HepG2 (cell line): ENCODE measurements around the gene TRAF3. TPM values are rescaled to one million over a fixed set of nuclear protein-coding genes. Genes with fewer than 3 reads are reported as not detected.

Experiments
- ATF2 ChIP-seq: sonication (generic); formaldehyde crosslinking; IDR thresholded peaks from 2 replicates; pipeline ENCODE4 v1.4.0; 2020; ENCODE audit warnings: missing genetic modification reagents
- BCL3 ChIP-seq: sonication (generic); formaldehyde crosslinking; IDR thresholded peaks from 2 replicates; pipeline ENCODE4 v1.5.1; 2020; ENCODE audit warnings: mild to moderate bottlenecking, missing genetic modification reagents, moderate library complexity
- BRCA1 ChIP-seq: sonication (generic); formaldehyde crosslinking; IDR thresholded peaks from 2 replicates; pipeline ENCODE4 v1.4.0; 2020; ENCODE audit warnings: missing genetic modification reagents
- CBX1 ChIP-seq: IDR thresholded peaks from one replicate; pipeline ENCODE4 v1.6.1; 2016; ENCODE audit warnings: antibody characterized with exemption, low read depth
- CEBPG ChIP-seq: IDR thresholded peaks from 2 replicates; pipeline ENCODE4 v1.6.1; 2016
- CHD2 ChIP-seq: IDR thresholded peaks from 2 replicates; pipeline ENCODE4 v1.6.1; 2011; ENCODE audit warnings: low read depth, low read length, improper control_type of control experiment
- DMAP1 ChIP-seq: IDR thresholded peaks from 2 replicates; pipeline ENCODE4 v1.6.1; 2016
- HES4 ChIP-seq: sonication (generic); formaldehyde crosslinking; IDR thresholded peaks from 2 replicates; pipeline ENCODE4 v1.9.0; 2021; ENCODE audit warnings: mild to moderate bottlenecking, missing genetic modification reagents, borderline replicate concordance
- HHEX ChIP-seq: IDR thresholded peaks from 2 replicates; pipeline ENCODE4 v1.6.1; 2016; ENCODE audit warnings: control low read depth
- HOXA9 ChIP-seq: sonication (generic); formaldehyde crosslinking; IDR thresholded peaks from 2 replicates; pipeline ENCODE4 v1.8.1; 2022; ENCODE audit warnings: missing genetic modification reagents, mild to moderate bottlenecking, moderate library complexity, borderline replicate concordance
- IKZF4 ChIP-seq: sonication (generic); formaldehyde crosslinking; IDR thresholded peaks from 2 replicates; pipeline ENCODE4 v1.5.1; 2020; ENCODE audit warnings: borderline replicate concordance, mild to moderate bottlenecking, low read depth, missing genetic modification reagents; ENCODE audit errors: not compliant biosample characterization
- MXD1 ChIP-seq: sonication (generic); formaldehyde crosslinking; IDR thresholded peaks from 2 replicates; pipeline ENCODE4 v1.4.0; 2020; ENCODE audit warnings: mild to moderate bottlenecking, missing genetic modification reagents
- RBM39 ChIP-seq: fragments of 200-400 bp; formaldehyde crosslinking; IDR thresholded peaks from one replicate; pipeline ENCODE4 v1.6.1; 2018; ENCODE audit warnings: antibody characterized with exemption, mild to moderate bottlenecking, low read depth, low read length; ENCODE audit not compliant: poor library complexity, severe bottlenecking
- TBX2 ChIP-seq: sonication (generic); formaldehyde crosslinking; IDR thresholded peaks from 2 replicates; pipeline ENCODE4 v1.5.0; 2020; ENCODE audit warnings: missing genetic modification reagents, mild to moderate bottlenecking, borderline replicate concordance
- ZFP82 ChIP-seq: sonication (generic); formaldehyde crosslinking; IDR thresholded peaks from 2 replicates; pipeline ENCODE4 v1.5.1; 2020; ENCODE audit warnings: mild to moderate bottlenecking, missing genetic modification reagents, borderline replicate concordance
- ZKSCAN1 ChIP-seq: fragments of 150-350 bp; IDR thresholded peaks from 2 replicates; pipeline ENCODE4 v1.6.1; 2014; ENCODE audit warnings: low read length
- ZNF180 ChIP-seq: sonication (generic); formaldehyde crosslinking; IDR thresholded peaks from 2 replicates; pipeline ENCODE4 v1.4.0; 2020; ENCODE audit warnings: low read depth, missing genetic modification reagents, borderline replicate concordance
- ZNF251 ChIP-seq: sonication (generic); formaldehyde crosslinking; IDR thresholded peaks from 2 replicates; pipeline ENCODE4 v1.9.0; 2021; ENCODE audit warnings: mild to moderate bottlenecking, missing genetic modification reagents
- ZNF264 ChIP-seq: sonication (generic); formaldehyde crosslinking; IDR thresholded peaks from 2 replicates; pipeline ENCODE4 v1.4.0; 2020; ENCODE audit warnings: missing genetic modification reagents
- ZNF3 ChIP-seq: IDR thresholded peaks from 2 replicates; pipeline ENCODE4 v1.7.0; 2017; ENCODE audit warnings: inconsistent platforms
- ZNF329 ChIP-seq: sonication (generic); formaldehyde crosslinking; IDR thresholded peaks from 2 replicates; pipeline ENCODE4 v1.9.0; 2021; ENCODE audit warnings: low read depth, mild to moderate bottlenecking, missing genetic modification reagents
- ZNF335 ChIP-seq: sonication (generic); formaldehyde crosslinking; IDR thresholded peaks from 2 replicates; pipeline ENCODE4 v1.4.0; 2020; ENCODE audit warnings: missing genetic modification reagents
- ZNF367 ChIP-seq: sonication (generic); formaldehyde crosslinking; IDR thresholded peaks from 2 replicates; pipeline ENCODE4 v1.4.0; 2020; ENCODE audit warnings: missing genetic modification reagents, borderline replicate concordance
- ZNF543 ChIP-seq: sonication (generic); formaldehyde crosslinking; IDR thresholded peaks from 2 replicates; pipeline ENCODE4 v1.4.0; 2020; ENCODE audit warnings: mild to moderate bottlenecking, missing genetic modification reagents
- ZNF607 ChIP-seq: sonication (generic); formaldehyde crosslinking; IDR thresholded peaks from 2 replicates; pipeline ENCODE4 v1.5.1; 2020; ENCODE audit warnings: missing genetic modification reagents, mild to moderate bottlenecking, borderline replicate concordance
- ZNF652 ChIP-seq: IDR thresholded peaks from 2 replicates; pipeline ENCODE4 v1.6.1; 2016; ENCODE audit warnings: low read depth, borderline replicate concordance
- ZNF747 ChIP-seq: sonication (generic); formaldehyde crosslinking; IDR thresholded peaks from 2 replicates; pipeline ENCODE4 v1.8.1; 2023; ENCODE audit warnings: missing genetic modification reagents, mild to moderate bottlenecking, borderline replicate concordance
- ZSCAN22 ChIP-seq: sonication (generic); formaldehyde crosslinking; IDR thresholded peaks from 2 replicates; pipeline ENCODE4 v1.4.0; 2020; ENCODE audit warnings: mild to moderate bottlenecking, missing genetic modification reagents
- polyA plus RNA-seq, 8 experiments: library from polyadenylated mRNA; depleted of rRNA in 3 of 8; stranded (reverse) in 7 of 8; unstranded in 1 of 8; fragments of >200 nt; fragmentation: Illumina TruSeq in 4 of 8; extraction: Trizol in 4 of 8; gene quantifications; 2 replicates each; pipeline versions ENCODE4 v1.2.1 to v1.2.3, GENCODE V29; 2011 to 2016; ENCODE audit warnings: low read depth in 4 of 8, missing spikeins in 1 of 8, mixed read lengths in 1 of 8; ENCODE audit not compliant: insufficient read depth in 1 of 8
- total RNA-seq, 5 experiments: library from RNA; depleted of rRNA; stranded (reverse); fragments of >200 nt; fragmentation: Illumina TruSeq; extraction: Trizol; gene quantifications; 2 replicates each; pipeline ENCODE4 v1.2.3, GENCODE V29; 2016; ENCODE audit warnings: low read depth in 1 of 5
- TF ChIP-seq, protein P1 (sequence below): IDR thresholded peaks from 2 replicates; pipeline ENCODE4 v1.6.1; 2012; ENCODE audit warnings: low read depth, low read length, improper control_type of control experiment

The TRAF3 gene
- total and polyA plus RNA-seq, 2 of the 13 experiments (the other 11 are each of a cell fraction or from before 2014, with no cell fraction given): 6.9 to 12.2 TPM

- no peak for TF ChIP-seq ZNF607 (CRISPR knock-in tag)
- no peak for TF ChIP-seq BCL3 (CRISPR knock-in tag)
- TF ChIP-seq ZNF329 (CRISPR knock-in tag): no peak
- no peak for TF ChIP-seq ZFP82
- TF ChIP-seq CEBPG (CRISPR knock-in tag): 0 out of 2 replicates have a peak, but pooled peaks have one; percentile 8
- TF ChIP-seq, protein P1, sequence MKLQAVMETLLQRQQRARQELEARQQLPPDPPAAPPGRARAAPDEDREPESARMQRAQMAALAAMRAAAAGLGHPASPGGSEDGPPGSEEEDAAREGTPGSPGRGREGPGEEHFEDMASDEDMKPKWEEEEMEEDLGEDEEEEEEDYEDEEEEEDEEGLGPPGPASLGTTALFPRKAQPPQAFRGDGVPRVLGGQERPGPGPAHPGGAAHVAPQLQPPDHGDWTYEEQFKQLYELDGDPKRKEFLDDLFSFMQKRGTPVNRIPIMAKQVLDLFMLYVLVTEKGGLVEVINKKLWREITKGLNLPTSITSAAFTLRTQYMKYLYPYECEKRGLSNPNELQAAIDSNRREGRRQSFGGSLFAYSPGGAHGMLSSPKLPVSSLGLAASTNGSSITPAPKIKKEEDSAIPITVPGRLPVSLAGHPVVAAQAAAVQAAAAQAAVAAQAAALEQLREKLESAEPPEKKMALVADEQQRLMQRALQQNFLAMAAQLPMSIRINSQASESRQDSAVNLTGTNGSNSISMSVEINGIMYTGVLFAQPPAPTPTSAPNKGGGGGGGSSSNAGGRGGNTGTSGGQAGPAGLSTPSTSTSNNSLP: peak; percentile 47; the same call in 1 of the 2 replicates
- 0 out of 2 replicates have a peak, but pooled peaks have one; percentile 35 for TF ChIP-seq ZNF543 (CRISPR knock-in tag)
- peak; percentile 79 for TF ChIP-seq TBX2 (CRISPR knock-in tag)
- TF ChIP-seq RBM39: no peak
- TF ChIP-seq HHEX: peak; percentile 55; the same call in 1 of the 2 replicates
- no peak for TF ChIP-seq IKZF4 (CRISPR knock-in tag)
- TF ChIP-seq ATF2 (CRISPR knock-in tag): peak; percentile 78
- no peak for TF ChIP-seq HOXA9 (CRISPR knock-in tag)
- no peak for TF ChIP-seq HES4 (CRISPR knock-in tag)
- no peak for TF ChIP-seq ZKSCAN1
- no peak for TF ChIP-seq CHD2
- TF ChIP-seq ZSCAN22: no peak
- TF ChIP-seq ZNF335 (CRISPR knock-in tag): 0 out of 2 replicates have a peak, but pooled peaks have one; percentile 47
- TF ChIP-seq ZNF652: peak; percentile 97
- TF ChIP-seq ZNF251: no peak
- no peak for TF ChIP-seq ZNF367
- TF ChIP-seq ZNF747: 0 out of 2 replicates have a peak, but pooled peaks have one; percentile 67
- TF ChIP-seq CBX1: no peak
- no peak for TF ChIP-seq ZNF180 (CRISPR knock-in tag)
- TF ChIP-seq ZNF3 (CRISPR knock-in tag): no peak
- TF ChIP-seq ZNF264 (CRISPR knock-in tag): peak; percentile 73; the same call in 1 of the 2 replicates
- no peak for TF ChIP-seq MXD1
- TF ChIP-seq DMAP1 (CRISPR knock-in tag): no peak
- peak; percentile 89 for TF ChIP-seq BRCA1 (CRISPR knock-in tag)
Observed at GRCh38 chr14:102873546-102874061, 96.4 kb downstream of the TRAF3 start (continued).
